DND-41 (cell line): ENCODE measurements around the gene RNF123.

ENCODE experiments used
- ATAC-seq: fragments of 200-7000 bp; cut with Tn5 transposase; 3 replicates; pipeline ENCODE4 v1.9.1; 2021; ENCODE audit warnings: low read depth; ENCODE audit not compliant: insufficient read depth
- DNase-seq: peaks from one replicate; pipeline ENCODE4 v3.0.0-alpha.2; 2020
- H2AFZ ChIP-seq: 2 replicates; pipeline ENCODE4 v1.6.0; 2012; ENCODE audit warnings: low read depth, low read length
- H3K27ac ChIP-seq: 2 replicates; pipeline ENCODE4 v1.5.1; 2012; ENCODE audit warnings: low read length, inconsistent platforms
- H3K27me3 ChIP-seq: fragments of 200-600 bp; sonication (generic); 2 replicates; pipeline ENCODE4 v1.6.0; 2012; ENCODE audit warnings: low read length, mild to moderate bottlenecking, inconsistent platforms; ENCODE audit not compliant: insufficient read depth, poor library complexity
- H3K36me3 ChIP-seq: 2 replicates; pipeline ENCODE4 v1.5.1; 2012; ENCODE audit warnings: low read length, inconsistent platforms; ENCODE audit not compliant: insufficient read depth
- H3K4me1 ChIP-seq: 2 replicates; pipeline ENCODE4 v1.5.1; 2012; ENCODE audit warnings: mild to moderate bottlenecking, low read length; ENCODE audit not compliant: insufficient read depth
- H3K4me2 ChIP-seq: 2 replicates; pipeline ENCODE4 v1.6.0; 2012; ENCODE audit warnings: mild to moderate bottlenecking, moderate library complexity, low read length, inconsistent platforms; ENCODE audit not compliant: insufficient read depth
- H3K4me3 ChIP-seq, 2 experiments: fragments of 200-600 bp in 1 of 2; shearing (Covaris generic) in 1 of 2; 2 replicates each; pipeline ENCODE4 v1.5.1; 2012 to 2016; ENCODE audit warnings: inconsistent platforms in 2 of 2, low read length in 2 of 2, mild to moderate bottlenecking in 2 of 2, low read depth in 1 of 2, moderate library complexity in 1 of 2
- H3K79me2 ChIP-seq: 2 replicates; pipeline ENCODE4 v1.6.0; 2012; ENCODE audit warnings: low read length, inconsistent platforms; ENCODE audit not compliant: insufficient read depth
- H3K9ac ChIP-seq: 2 replicates; pipeline ENCODE4 v1.6.0; 2012; ENCODE audit warnings: low read depth, mild to moderate bottlenecking, inconsistent platforms, low read length, moderate library complexity
- H3K9me3 ChIP-seq: 2 replicates; pipeline ENCODE4 v1.5.1; 2012; ENCODE audit warnings: low read length, moderate library complexity, mild to moderate bottlenecking, inconsistent platforms; ENCODE audit not compliant: insufficient read depth, severe bottlenecking
- H4K20me1 ChIP-seq: 2 replicates; pipeline ENCODE4 v1.6.0; 2012; ENCODE audit warnings: low read length; ENCODE audit not compliant: insufficient read depth
- CTCF ChIP-seq: IDR thresholded peaks from 2 replicates; pipeline ENCODE4 v1.5.1; 2012; ENCODE audit warnings: borderline replicate concordance, low read length, moderate library complexity, mild to moderate bottlenecking; ENCODE audit not compliant: poor library complexity, severe bottlenecking; ENCODE audit errors: extremely low read depth
- EZH2 ChIP-seq: IDR thresholded peaks from 3 replicates; pipeline ENCODE4 v1.6.1; 2012; ENCODE audit warnings: borderline replicate concordance, low read depth, mild to moderate bottlenecking, moderate library complexity, low read length, inconsistent platforms; ENCODE audit not compliant: severe bottlenecking

The RNF123 gene

GRCh38 chr3:49720855-49721595 lies 31.7 kb downstream of the RNF123 start:
- ATAC-seq (no peak), DNase-seq (no peak)
- Histone ChIP-seq H3K4me1 (peaks cover 56% of the 10 kb centered on the region), H3K27me3 (no peaks in the 10 kb centered on the region), H3K9me3 (no peaks in the 10 kb centered on the region), H3K4me2 (no peak overlapping the region), H4K20me1 (peaks cover 39% of the 10 kb centered on the region), H3K27ac (no peak overlapping the region), H3K4me3 (no peak overlapping the region), H3K79me2 (peaks cover 32% of the 10 kb centered on the region), H2AFZ (no peak overlapping the region), H3K9ac (no peak overlapping the region), H3K36me3 (peaks cover 47% of the 10 kb centered on the region)
- TF ChIP-seq EZH2, result no peak
- no peak for TF ChIP-seq CTCF

- Histone ChIP-seq H3K27me3 (no peaks in the 10 kb centered on the region), H3K4me1 (peaks cover 56% of the 10 kb centered on the region), H3K79me2 (peaks cover 32% of the 10 kb centered on the region), H2AFZ (no peak overlapping the region), H3K4me2 (peak overlapping the region; percentile 98; the same call in 1 of the 2 replicates), H3K9me3 (no peaks in the 10 kb centered on the region), H3K36me3 (peaks cover 48% of the 10 kb centered on the region), H4K20me1 (peaks cover 39% of the 10 kb centered on the region), H3K9ac (no peak overlapping the region), H3K27ac (no peak overlapping the region), H3K4me3 (no peak overlapping the region)
- ATAC-seq (no peak), DNase-seq (no peak)
- no peak for TF ChIP-seq EZH2
- no peak for TF ChIP-seq CTCF
Observed at GRCh38 chr3:49721596-49721895, 32.2 kb downstream of the RNF123 start.

GRCh38 chr3:49721896-49722781 lies 32.8 kb downstream of the RNF123 start:
- Histone ChIP-seq H3K9ac (peak overlapping the region; percentile 96), H3K9me3 (no peaks in the 10 kb centered on the region), H3K4me3 (peak overlapping the region; percentile 91 to 94; a peak in 3 of 4 replicates), H3K4me2 (peak overlapping the region; percentile 98), H2AFZ (no peak overlapping the region), H4K20me1 (peaks cover 39% of the 10 kb centered on the region), H3K27ac (peak overlapping the region; percentile 88), H3K36me3 (peaks cover 54% of the 10 kb centered on the region), H3K4me1 (peaks cover 56% of the 10 kb centered on the region), H3K79me2 (peaks cover 32% of the 10 kb centered on the region), H3K27me3 (no peaks in the 10 kb centered on the region)
- DNase-seq (peak; percentile 4), ATAC-seq (no peak)
- TF ChIP-seq EZH2 (no peak), CTCF (no peak)
